Measurements from ENCODE around the gene FGF8. TPM values are rescaled to one million over a fixed set of nuclear protein-coding genes. Genes with fewer than 3 reads are reported as not detected.

The FGF8 gene
- total and polyA plus RNA-seq, 2 of the 8 experiments (the other 6 are each of a cell fraction or from before 2014, with no cell fraction given), result 1.1 to 3.9 TPM

- TF ChIP-seq EGR1 (IDR thresholded peaks at IDR 0.05; ENCODE audit: borderline replicate concordance, low read depth, low read length) (no peak), YY1 (IDR thresholded peaks at IDR 0.05; ENCODE audit: low read depth, low read length) (no peak), TCF12 (IDR thresholded peaks at IDR 0.05; ENCODE audit: low read depth, low read length) (peak; percentile 38; the same call in 1 of the 2 replicates), EP300 (IDR thresholded peaks at IDR 0.05; ENCODE audit: borderline replicate concordance in 1 of 2, low read depth in 2 of 2, low read length in 2 of 2) (no peak), KDM5A (IDR thresholded peaks at IDR 0.05; ENCODE audit: low read length) (no peak), ZNF274 (IDR thresholded peaks at IDR 0.05; ENCODE audit: borderline replicate concordance, extremely low read depth, low read length) (no peak), POLR2AphosphoS5 (IDR thresholded peaks at IDR 0.05; ENCODE audit: low read depth, low read length) (no peak), RAD21 (IDR thresholded peaks at IDR 0.05 in 1 of 2, conservative IDR thresholded peaks at IDR 0.05 in 1 of 2; ENCODE audit: low read depth in 2 of 2, low read length in 2 of 2) (peak; percentile 46 to 65), E2F6 (IDR thresholded peaks at IDR 0.05) (peak; percentile 96), ASH2L (IDR thresholded peaks at IDR 0.05; ENCODE audit: low read length) (no peak), TBP (IDR thresholded peaks at IDR 0.05; ENCODE audit: low read depth, low read length) (0 out of 2 replicates have a peak, but pooled peaks have one; percentile 31), KDM4A (IDR thresholded peaks at IDR 0.05; ENCODE audit: low read depth, low read length, severe bottlenecking) (peak; percentile 72), MAX (IDR thresholded peaks at IDR 0.05) (peak; percentile 96), RNF2 (IDR thresholded peaks at IDR 0.05; ENCODE audit: borderline replicate concordance, low read depth, low read length, missing control alignments, poor library complexity, severe bottlenecking) (peak; percentile 51), GABPA (IDR thresholded peaks at IDR 0.05; ENCODE audit: borderline replicate concordance, insufficient read depth, low read length) (0 out of 2 replicates have a peak, but pooled peaks have one; percentile 54), CTCF (IDR thresholded peaks at IDR 0.05; ENCODE audit: control extremely low read depth in 1 of 3, insufficient read depth in 1 of 3, low read depth in 1 of 3, low read length in 3 of 3) (peak in 2 of 3 experiments; percentile 66 to 93; a peak in 3 of 4 replicates)
Observed at GRCh38 chr10:101779544-101780186, 3.8 kb upstream of the FGF8 start (continued).

All from H1 (cell line).